ENCODE results near the gene HOXC5.

DNA sequence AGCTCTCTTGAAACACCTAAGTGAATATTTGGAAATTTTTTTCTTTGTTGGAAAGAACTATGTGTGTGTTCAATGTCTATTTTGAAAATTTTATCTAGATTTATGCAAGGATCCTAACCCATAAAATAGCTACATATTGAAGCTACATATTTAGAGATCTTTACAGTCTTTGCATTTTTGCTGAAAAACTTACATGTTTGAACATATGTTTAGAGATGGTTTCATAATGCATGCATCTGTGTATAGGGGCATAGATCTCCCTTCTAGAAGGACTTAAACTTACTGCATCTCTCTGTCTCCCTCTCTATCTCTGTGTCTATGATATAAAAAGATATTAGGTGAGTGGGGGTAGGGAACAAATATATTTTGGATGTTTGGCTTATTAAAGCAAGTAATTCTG, 12.6 kb downstream of the HOXC5 start:
- TF ChIP-seq POLR2AphosphoS5 (IDR thresholded peaks at IDR 0.05; ENCODE audit: low read depth, low read length) (no peak), TAF1 (IDR thresholded peaks at IDR 0.05; ENCODE audit: borderline replicate concordance, insufficient read depth, low read length) (no peak)
